RWPE1 (cell line): Measurements from ENCODE around the gene TRAPPC6A.

Experiments used
- CTCF ChIA-PET: fragments of 350-600 bp; sonication (Branson Sonifier 250); formaldehyde crosslinking; extraction: SDS; loops from one replicate; lab custom pipeline; 2021; lab: Yijun Ruan, JAX
- POLR2A ChIA-PET: fragments of 400-600 bp; formaldehyde crosslinking; extraction: SDS; loops from one replicate; lab custom pipeline; 2020; ENCODE audit warnings: antibody characterized with exemption; ENCODE audit not compliant: low non-redundant PET; lab: Yijun Ruan, JAX
- DNase-seq: peaks from one replicate; pipeline ENCODE4 v3.0.0; 2012; ENCODE audit warnings: low spot score
- H3K27ac ChIP-seq: fragments of 450-650 bp; 2 replicates; pipeline ENCODE4 v1.5.1; 2017
- TF ChIP-seq, protein P1 (sequence below): fragments of 450-650 bp; conservative IDR thresholded peaks from 2 replicates; pipeline ENCODE4 v1.5.1; 2017; ENCODE audit warnings: low read depth, mild to moderate bottlenecking

TRAPPC6A gene, protein sequence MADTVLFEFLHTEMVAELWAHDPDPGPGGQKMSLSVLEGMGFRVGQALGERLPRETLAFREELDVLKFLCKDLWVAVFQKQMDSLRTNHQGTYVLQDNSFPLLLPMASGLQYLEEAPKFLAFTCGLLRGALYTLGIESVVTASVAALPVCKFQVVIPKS

GRCh38 chr19:45177817-45178261 is at the start of gene TRAPPC6A:
Gene TRAPPC6A, minus strand, starts transcription at chr19:45178237. Its CDS starts 19 bp downstream, at chr19:45178218.
- ChIA-PET CTCF (interaction anchor here (0.5 kb wide), 1 partner anchor 106 kb away, joined by 3 read pairs; no protein-coding TSS in a partner anchor), POLR2A (interaction anchor here (0.9 to 1.3 kb wide), 2 partner anchors 13 to 85 kb away, joined by 3 read pairs; partner anchors contain the start of gene PPP1R37)
- peak within 1 kb of the TSS; percentile 93 for H3K27ac ChIP-seq
- TF ChIP-seq, protein P1, sequence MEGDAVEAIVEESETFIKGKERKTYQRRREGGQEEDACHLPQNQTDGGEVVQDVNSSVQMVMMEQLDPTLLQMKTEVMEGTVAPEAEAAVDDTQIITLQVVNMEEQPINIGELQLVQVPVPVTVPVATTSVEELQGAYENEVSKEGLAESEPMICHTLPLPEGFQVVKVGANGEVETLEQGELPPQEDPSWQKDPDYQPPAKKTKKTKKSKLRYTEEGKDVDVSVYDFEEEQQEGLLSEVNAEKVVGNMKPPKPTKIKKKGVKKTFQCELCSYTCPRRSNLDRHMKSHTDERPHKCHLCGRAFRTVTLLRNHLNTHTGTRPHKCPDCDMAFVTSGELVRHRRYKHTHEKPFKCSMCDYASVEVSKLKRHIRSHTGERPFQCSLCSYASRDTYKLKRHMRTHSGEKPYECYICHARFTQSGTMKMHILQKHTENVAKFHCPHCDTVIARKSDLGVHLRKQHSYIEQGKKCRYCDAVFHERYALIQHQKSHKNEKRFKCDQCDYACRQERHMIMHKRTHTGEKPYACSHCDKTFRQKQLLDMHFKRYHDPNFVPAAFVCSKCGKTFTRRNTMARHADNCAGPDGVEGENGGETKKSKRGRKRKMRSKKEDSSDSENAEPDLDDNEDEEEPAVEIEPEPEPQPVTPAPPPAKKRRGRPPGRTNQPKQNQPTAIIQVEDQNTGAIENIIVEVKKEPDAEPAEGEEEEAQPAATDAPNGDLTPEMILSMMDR, result no peak
- peak; percentile 82 for DNase-seq

GRCh38 chr19:45224645-45225044 is 46.6 kb upstream of the TRAPPC6A start:
- H3K27ac ChIP-seq, result no peak overlapping the region
- TF ChIP-seq, protein P1, result no peak
- DNase-seq, result no peak
- ChIA-PET CTCF (no interaction called here), POLR2A (no interaction called here)

DNA sequence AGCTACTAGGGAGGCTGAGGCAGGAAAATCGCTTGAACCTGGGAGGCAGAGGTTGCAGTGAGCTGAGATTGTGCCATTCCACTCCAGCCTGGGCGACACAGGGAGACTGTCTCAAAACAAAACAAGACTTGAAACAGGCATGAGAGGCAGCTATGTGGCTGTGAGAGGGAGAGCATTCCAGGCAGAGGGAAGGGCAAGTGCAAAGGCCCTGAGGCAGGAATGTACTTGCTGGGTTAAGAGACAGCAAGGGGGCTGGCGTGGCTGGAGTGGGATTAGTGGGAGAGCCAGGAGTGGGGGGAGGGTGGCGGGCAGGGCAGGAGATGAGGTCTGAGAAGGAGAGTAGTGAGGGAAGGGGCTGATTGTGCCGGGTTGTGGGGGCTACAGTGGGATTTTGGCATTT is 45.8 kb upstream of the TRAPPC6A start:
- no peak overlapping the region for H3K27ac ChIP-seq
- DNase-seq, result no peak
- POLR2A ChIA-PET, result no interaction called here
- TF ChIP-seq, protein P1, result no peak
- CTCF ChIA-PET, result no interaction called here

- CTCF ChIA-PET, result interaction anchor here (0.6 kb wide), 1 partner anchor 15 kb away, joined by 5 read pairs; no protein-coding TSS in a partner anchor
- DNase-seq, result no peak
- TF ChIP-seq, protein P1, result no peak
- POLR2A ChIA-PET, result no interaction called here
- H3K27ac ChIP-seq, result no peak overlapping the region
Observed at GRCh38 chr19:45222724-45223123, 44.7 kb upstream of the TRAPPC6A start.

- TF ChIP-seq, protein P1, result no peak
- DNase-seq, result no peak
- H3K27ac ChIP-seq, result no peak overlapping the region
- ChIA-PET POLR2A (no interaction called here), CTCF (no interaction called here)
Observed at GRCh38 chr19:45218911-45219743, 41.1 kb upstream of the TRAPPC6A start.

DNA sequence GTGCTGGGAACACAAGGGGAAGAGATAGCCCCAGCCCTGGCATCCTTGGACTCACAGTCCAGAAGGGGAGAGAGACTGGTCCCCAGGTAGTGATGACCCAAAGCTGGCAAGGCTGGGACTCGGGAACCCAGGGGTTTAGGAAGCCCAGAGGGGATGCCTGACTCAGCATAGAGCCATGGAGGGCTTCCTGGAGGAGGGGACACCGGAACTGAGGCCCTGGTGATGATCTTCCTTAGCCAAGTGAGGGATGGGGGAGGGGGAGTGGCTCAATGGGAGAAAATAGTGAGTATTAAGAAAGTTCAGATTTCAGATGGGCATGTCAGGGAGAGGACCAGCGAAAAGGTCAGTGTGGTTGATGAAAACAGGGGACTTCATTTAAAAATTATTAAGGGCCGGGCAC is 40.4 kb upstream of the TRAPPC6A start:
- CTCF ChIA-PET, result no interaction called here
- POLR2A ChIA-PET, result no interaction called here
- TF ChIP-seq, protein P1, result no peak
- no peak overlapping the region for H3K27ac ChIP-seq
- no peak for DNase-seq
